ENCODE measurements around the gene SPATA31A3.
"Not testable (repeated sequence)": the region's sequence is repeated elsewhere in the genome, so short reads cannot be mapped to it uniquely, and the experiment has no call there.

SPATA31A3 gene

DNA sequence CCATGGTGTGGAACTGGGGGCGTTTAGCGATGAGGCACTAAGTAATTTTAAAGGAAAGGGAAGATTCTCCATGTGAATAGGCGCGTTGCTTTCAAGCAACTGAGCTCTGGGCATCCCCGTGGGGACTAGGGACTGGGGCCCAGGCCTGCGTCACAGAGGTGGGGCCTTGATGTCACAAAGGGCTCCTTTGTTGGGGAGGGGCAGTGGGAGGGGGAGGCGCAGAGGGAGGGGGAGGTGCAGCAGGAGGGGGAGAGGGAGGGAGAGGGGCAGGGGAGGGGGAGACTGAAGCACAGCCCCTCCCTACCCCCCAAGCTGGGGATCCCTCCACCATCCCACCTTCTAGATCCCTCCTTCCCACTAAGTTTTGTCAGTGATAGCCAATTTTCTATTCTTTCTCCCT lies at the start of gene SPATA31A3:
TSS of gene SPATA31A3 (minus strand) at position 101 of the 400 bp plus-strand sequence. CDS start at position 72, 29 bp downstream.
- not testable (repeated sequence) for DNase-seq

DNA sequence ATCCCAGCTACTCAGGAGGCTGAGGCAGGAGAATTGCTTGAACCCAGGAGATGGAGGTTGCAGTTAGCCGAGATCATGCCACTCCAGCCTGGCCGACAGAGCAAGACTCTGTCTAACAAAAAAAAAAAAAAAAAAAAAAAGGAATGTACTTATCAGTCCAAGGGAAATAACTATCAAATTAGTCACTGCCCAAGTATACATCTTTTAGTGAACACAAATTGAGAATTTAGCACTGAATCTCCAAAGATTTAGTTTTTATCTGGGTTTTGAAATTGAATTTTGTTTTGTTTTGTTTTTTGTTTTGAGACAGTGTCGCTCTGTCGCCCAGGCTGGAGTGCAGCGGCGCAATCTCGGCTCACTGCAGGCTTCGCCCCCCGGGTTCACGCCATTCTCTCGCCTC lies 39.8 kb downstream of the SPATA31A3 start:
- DNase-seq: not testable (repeated sequence)

DNA sequence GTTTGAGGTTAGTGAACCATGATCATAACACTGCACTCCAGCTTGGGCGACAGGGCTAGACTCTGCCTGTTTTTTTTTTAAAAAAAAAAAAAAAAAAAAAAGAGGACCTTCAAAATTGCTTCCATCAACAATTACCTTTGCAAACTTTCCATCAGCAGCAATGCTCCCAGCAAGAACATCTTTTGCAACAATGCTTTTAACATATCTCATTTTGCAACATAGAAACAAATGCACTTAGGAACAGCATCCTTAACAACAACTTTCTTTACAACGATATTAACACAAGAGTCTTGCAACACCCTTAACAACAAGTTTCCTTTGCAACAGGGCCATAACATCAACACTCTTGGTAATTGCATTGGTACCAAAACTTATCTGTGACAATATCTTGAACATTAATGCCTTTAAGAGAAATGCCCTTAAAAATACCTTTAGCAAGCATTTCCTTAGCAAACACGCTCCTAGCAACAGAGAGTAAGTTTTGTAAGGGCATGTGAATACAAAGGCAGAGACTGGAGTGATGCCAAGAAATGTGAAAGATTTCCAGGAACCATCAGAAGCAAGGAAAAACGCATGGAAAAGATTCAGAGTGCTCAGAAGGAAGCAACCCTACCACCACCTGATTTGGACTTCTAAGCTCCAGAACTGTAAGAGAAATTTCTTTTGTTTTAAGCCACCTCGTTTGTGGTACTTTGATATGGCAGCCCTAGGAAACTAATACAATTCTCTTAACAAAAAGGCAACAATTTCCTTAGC lies 49.8 kb downstream of the SPATA31A3 start:
- DNase-seq: not testable (repeated sequence)

DNA sequence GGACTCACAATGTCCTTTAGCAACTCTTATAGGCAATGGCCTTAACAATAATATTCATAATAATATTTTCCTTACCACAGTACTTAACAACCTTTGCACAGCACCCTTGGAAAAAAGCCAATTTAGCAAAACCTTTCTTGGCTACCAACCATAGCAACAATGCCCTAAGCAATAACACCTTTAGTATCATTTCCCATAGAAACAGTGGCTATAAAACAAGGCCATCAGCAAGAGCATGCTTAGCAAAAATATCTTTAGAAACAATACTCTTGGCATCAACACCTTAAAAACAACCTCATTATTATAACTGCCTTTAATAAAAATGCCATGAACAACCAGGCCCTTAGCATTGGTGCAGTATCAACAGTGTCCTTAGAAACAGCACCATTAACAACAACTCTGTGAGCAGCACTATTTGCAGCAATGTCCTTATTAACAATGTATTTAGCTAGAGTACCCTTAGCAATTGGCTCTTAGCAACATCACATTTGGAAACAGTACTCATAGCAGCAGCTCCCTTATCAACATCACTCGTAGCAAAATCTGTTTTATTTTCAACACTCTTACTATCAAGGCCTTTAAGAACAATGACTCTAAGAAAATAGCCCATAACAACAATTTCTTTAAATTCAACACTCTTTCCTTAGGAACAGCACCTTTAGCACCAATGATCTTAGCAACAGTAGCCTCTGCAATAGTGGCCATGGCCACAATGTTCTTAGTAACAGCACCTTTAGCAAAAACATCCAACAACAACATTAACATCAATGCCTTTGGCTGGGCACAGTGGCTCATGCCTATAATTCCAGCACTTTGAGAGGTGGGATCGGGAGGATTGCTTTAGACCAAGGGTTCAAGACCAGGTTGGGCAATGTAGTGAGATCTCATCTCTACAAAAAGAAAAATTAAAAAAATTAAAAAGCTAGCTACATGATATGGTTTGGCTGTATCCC lies 52.2 kb downstream of the SPATA31A3 start:
- DNase-seq: not testable (repeated sequence)

DNA sequence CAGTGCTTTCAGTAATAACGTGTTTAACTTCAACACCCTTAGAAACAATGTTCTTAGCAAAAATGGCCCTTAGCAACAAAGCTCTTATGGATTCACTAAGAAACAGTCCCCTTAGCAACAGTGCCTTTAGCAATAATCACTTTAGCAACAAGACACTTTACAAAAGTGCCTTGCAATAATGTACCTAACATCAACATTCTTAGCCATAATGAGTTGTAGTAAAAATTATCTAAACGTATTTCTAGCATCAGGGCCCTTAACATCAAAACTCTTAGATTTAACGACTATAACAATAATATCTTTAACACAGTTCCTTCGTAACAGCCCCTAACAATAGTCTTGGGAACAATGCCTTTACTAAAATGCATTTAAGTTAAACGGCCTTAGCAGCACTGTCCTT lies 54.0 kb downstream of the SPATA31A3 start:
- DNase-seq: not testable (repeated sequence)

DNA sequence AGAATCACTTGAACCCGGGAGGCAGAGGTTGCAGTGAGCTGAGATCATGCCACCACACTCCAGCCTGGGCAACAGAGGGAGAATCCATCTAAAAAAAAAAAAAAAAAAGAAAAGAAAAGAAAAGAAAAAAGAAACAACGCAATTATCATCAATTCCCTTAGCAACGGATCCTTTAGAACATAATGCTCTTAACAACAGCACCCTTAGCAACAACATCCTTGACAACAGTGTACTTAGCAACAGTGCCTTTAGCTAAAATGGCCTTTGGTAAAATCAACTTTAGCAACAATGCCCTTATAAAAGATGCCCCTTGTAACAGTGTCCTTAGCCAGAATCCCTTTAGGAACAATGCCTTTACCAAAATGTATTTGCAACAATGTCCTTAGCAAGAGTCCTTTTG lies 54.7 kb downstream of the SPATA31A3 start:
- DNase-seq: not testable (repeated sequence)

All from activated CD4-positive, alpha-beta T cell treated with anti-CD3 and anti-CD28 coated beads, Interleukin-2, amount 50 U/mL, for 4 hours (primary cell).